ENCODE measurements around the gene ZNF326. TPM values are rescaled to one million over a fixed set of nuclear protein-coding genes. Genes with fewer than 3 reads are reported as not detected.
"Not testable (repeated sequence)": the region's sequence is repeated elsewhere in the genome, so short reads cannot be mapped to it uniquely, and the experiment has no call there.

Gene ZNF326
- total RNA-seq, 1 donor from 2014 or later = 17.4 TPM

DNA sequence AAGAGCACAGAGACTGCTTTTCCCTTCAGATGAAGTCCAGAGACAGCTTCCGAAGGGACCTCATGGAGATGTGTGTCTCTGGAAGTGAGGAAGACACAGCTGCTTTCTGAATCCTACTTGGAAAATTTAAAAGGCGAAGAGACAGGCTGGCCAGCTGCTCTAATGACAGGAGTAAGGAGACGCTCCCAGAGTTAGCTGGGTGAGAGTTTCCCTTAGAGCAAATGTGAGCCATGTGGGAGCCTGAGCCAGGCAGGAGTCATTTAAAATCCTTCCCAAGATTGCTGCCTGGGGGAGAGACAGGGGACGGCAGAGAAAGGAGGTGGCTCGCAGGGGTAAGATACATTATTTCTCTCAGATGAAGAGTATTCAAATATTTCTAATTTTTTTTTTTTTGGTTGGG is 53.1 kb downstream of the ZNF326 start:
- ATAC-seq (no peak), DNase-seq (ENCODE audit: missing footprints) (no peak)
- intact Hi-C loops (cut with DNase I) = no loop called here

- DNase-seq (ENCODE audit: missing footprints); intact Hi-C loops (cut with DNase I); ATAC-seq: not testable (repeated sequence)
Measured at GRCh38 chr1:90062700-90063643, 68.1 kb downstream of the ZNF326 start.

DNA sequence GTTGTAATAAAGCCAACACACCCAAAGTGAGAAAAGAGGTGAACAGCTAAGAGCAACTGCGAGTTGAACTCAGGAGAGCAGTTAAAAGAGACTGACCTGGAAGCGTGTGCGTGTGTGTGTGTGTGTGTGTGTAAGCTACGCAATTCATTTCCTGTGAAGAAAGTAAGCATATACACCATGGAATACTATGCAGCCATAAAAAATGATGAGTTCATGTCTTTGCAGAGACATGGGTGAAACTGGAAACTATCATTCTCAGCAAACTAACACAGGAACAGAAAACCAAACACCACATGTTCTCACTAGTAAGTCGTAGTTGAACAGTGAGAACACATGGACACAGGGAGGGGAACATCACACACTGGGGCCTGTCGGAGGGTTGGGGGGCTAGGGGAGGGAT is 69.2 kb downstream of the ZNF326 start:
- ATAC-seq = not testable (repeated sequence)

GRCh38 chr1:90067194-90067931 is 72.5 kb downstream of the ZNF326 start:
- DNase-seq (ENCODE audit: missing footprints) = no peak
- intact Hi-C loops (cut with DNase I) = no loop called here

More for the DNA sequence above, 69.2 kb downstream of the ZNF326 start:
- DNase-seq (ENCODE audit: missing footprints); intact Hi-C loops (cut with DNase I): not testable (repeated sequence)

GRCh38 chr1:90068611-90069280 is 73.8 kb downstream of the ZNF326 start:
- intact Hi-C loops (cut with DNase I) = no loop called here
- no peak for DNase-seq (ENCODE audit: missing footprints)
- ATAC-seq = no peak

More at GRCh38 chr1:90067194-90067931, 72.5 kb downstream of the ZNF326 start:
- ATAC-seq = no peak

DNA sequence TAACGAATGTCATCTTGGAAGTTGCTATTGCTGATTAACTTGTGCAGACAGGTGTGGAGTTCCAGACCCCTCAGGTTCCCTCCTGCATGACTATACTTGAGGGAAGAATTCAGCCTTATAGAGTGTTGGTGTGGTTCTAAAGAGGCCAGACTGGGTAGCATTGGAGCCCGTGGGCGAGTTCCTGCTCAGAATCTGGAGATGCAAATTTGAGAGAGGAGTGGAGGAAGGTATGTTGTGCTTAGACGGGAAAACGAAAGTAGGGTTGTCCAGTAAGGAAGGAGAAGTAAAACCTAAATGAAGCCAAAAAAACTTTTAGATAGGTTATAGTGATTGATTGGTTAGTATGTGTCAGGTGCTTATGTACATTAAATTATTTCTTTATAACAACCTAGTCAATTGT is 79.2 kb downstream of the ZNF326 start:
- DNase-seq (ENCODE audit: missing footprints) (no peak), ATAC-seq (no peak)
- intact Hi-C loops (cut with DNase I) = no loop called here

GRCh38 chr1:90074566-90074965 is 79.7 kb downstream of the ZNF326 start:
- intact Hi-C loops (cut with DNase I) = no loop called here
- ATAC-seq (no peak), DNase-seq (ENCODE audit: missing footprints) (no peak)

DNA sequence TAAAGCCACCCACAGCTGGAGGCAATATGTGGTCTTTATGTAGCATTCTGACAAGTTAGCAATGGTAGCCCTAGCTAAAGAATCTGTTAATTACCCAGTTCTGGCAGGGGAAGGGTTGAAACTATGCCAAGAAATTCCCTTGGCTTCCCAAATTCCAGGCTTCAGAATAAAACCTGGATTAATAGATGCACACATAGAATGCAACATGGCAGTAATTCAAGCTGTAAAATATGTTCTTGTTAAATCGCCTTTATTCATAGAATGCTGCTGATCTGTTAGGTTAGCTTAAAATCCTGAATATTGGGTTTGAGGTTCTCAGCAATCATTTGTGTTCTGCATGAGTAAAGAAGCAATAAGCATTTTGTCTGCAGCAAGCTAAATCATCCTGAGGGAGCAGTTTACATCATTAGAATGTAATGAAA is 80.1 kb downstream of the ZNF326 start:
- no peak for ATAC-seq
- DNase-seq (ENCODE audit: missing footprints) = no peak
- intact Hi-C loops (cut with DNase I) = no loop called here

- intact Hi-C loops (cut with DNase I) = no loop called here
- no peak for ATAC-seq
- no peak for DNase-seq (ENCODE audit: missing footprints)
Measured at GRCh38 chr1:90083995-90084394, 89.1 kb downstream of the ZNF326 start.

Other genes starting within 250 kb of the ZNF326 start
- 6.2 TPM for gene LRRC8D, start 174.1 kb upstream of the ZNF326 start, total RNA-seq

Data from Right ventricle myocardium inferior (tissue), 1 donor.